HepG2 (cell line): ENCODE results near the gene RUNX2. TPM values are rescaled to one million over a fixed set of nuclear protein-coding genes. Genes with fewer than 3 reads are reported as not detected.

Source experiments
- CBX5 ChIP-seq: sonication (generic); formaldehyde crosslinking; IDR thresholded peaks from 2 replicates; pipeline ENCODE4 v1.4.0; 2020; ENCODE audit warnings: missing genetic modification reagents, borderline replicate concordance
- FOSL2 ChIP-seq: sonication (generic); formaldehyde crosslinking; IDR thresholded peaks from 2 replicates; pipeline ENCODE4 v1.4.0; 2020; ENCODE audit warnings: missing genetic modification reagents
- HOXA3 ChIP-seq: sonication (generic); formaldehyde crosslinking; IDR thresholded peaks from 2 replicates; pipeline ENCODE4 v1.5.0; 2020; ENCODE audit warnings: missing genetic modification reagents
- MIXL1 ChIP-seq: IDR thresholded peaks from 2 replicates; pipeline ENCODE4 v1.6.1; 2016
- NCOR1 ChIP-seq: fragments of 200-600 bp; sonication (generic); IDR thresholded peaks from 2 replicates; pipeline ENCODE4 v1.7.0; 2017; ENCODE audit warnings: antibody characterized with exemption, low read length, borderline replicate concordance
- NFYB ChIP-seq: sonication (generic); formaldehyde crosslinking; IDR thresholded peaks from 2 replicates; pipeline ENCODE4 v1.4.0; 2020; ENCODE audit warnings: missing genetic modification reagents
- PRPF4 ChIP-seq: fragments of 200-400 bp; formaldehyde crosslinking; IDR thresholded peaks from 2 replicates; pipeline ENCODE4 v1.6.1; 2016; ENCODE audit warnings: low read length, low read depth; ENCODE audit not compliant: poor library complexity, severe bottlenecking
- RFXANK ChIP-seq: IDR thresholded peaks from 2 replicates; pipeline ENCODE4 v1.6.1; 2016
- XRCC5 ChIP-seq: fragments of 200-400 bp; formaldehyde crosslinking; optimal IDR thresholded peaks from 2 replicates; pipeline ENCODE3; 2017; ENCODE audit warnings: mild to moderate bottlenecking, low read length
- ZBTB8A ChIP-seq: sonication (generic); formaldehyde crosslinking; IDR thresholded peaks from 2 replicates; pipeline ENCODE4 v1.4.0; 2020; ENCODE audit warnings: mild to moderate bottlenecking, low read depth, missing genetic modification reagents, borderline replicate concordance
- ZFP36L2 ChIP-seq: sonication (generic); formaldehyde crosslinking; IDR thresholded peaks from 2 replicates; pipeline ENCODE4 v1.4.0; 2020; ENCODE audit warnings: missing genetic modification reagents
- ZNF12 ChIP-seq: sonication (generic); formaldehyde crosslinking; IDR thresholded peaks from 2 replicates; pipeline ENCODE4 v1.5.0; 2020; ENCODE audit warnings: missing genetic modification reagents
- ZNF143 ChIP-seq: sonication (generic); formaldehyde crosslinking; IDR thresholded peaks from 2 replicates; pipeline ENCODE4 v1.4.0; 2020; ENCODE audit warnings: missing genetic modification reagents
- ZNF256 ChIP-seq: sonication (generic); formaldehyde crosslinking; conservative IDR thresholded peaks from 2 replicates; pipeline ENCODE4 v1.4.0; 2020; ENCODE audit warnings: missing genetic modification reagents
- ZNF3 ChIP-seq: IDR thresholded peaks from 2 replicates; pipeline ENCODE4 v1.7.0; 2017; ENCODE audit warnings: inconsistent platforms
- ZNF44 ChIP-seq: sonication (generic); formaldehyde crosslinking; IDR thresholded peaks from 2 replicates; pipeline ENCODE4 v1.5.1; 2020; ENCODE audit warnings: mild to moderate bottlenecking, missing genetic modification reagents
- polyA plus RNA-seq, 8 experiments: library from polyadenylated mRNA; depleted of rRNA in 3 of 8; stranded (reverse) in 7 of 8; unstranded in 1 of 8; fragments of >200 nt; fragmentation: Illumina TruSeq in 4 of 8; extraction: Trizol in 4 of 8; gene quantifications; 2 replicates each; pipeline versions ENCODE4 v1.2.1 to v1.2.3, GENCODE V29; 2011 to 2016; ENCODE audit warnings: low read depth in 4 of 8, missing spikeins in 1 of 8, mixed read lengths in 1 of 8; ENCODE audit not compliant: insufficient read depth in 1 of 8
- total RNA-seq, 5 experiments: library from RNA; depleted of rRNA; stranded (reverse); fragments of >200 nt; fragmentation: Illumina TruSeq; extraction: Trizol; gene quantifications; 2 replicates each; pipeline ENCODE4 v1.2.3, GENCODE V29; 2016; ENCODE audit warnings: low read depth in 1 of 5
- TF ChIP-seq, protein P1 (sequence below): sonication (generic); formaldehyde crosslinking; IDR thresholded peaks from 2 replicates; pipeline ENCODE4 v1.9.0; 2021; ENCODE audit warnings: missing genetic modification reagents, mild to moderate bottlenecking, borderline replicate concordance
- TF ChIP-seq, protein P2 (sequence below): sonication (generic); formaldehyde crosslinking; conservative IDR thresholded peaks from 2 replicates; pipeline ENCODE4 v1.4.0; 2020; ENCODE audit warnings: missing genetic modification reagents
- TF ChIP-seq, protein P3 (sequence below): IDR thresholded peaks from 2 replicates; pipeline ENCODE4 v1.6.1; 2016; ENCODE audit warnings: low read depth, control low read depth
- TF ChIP-seq, protein P4 (sequence below): sonication (generic); formaldehyde crosslinking; IDR thresholded peaks from 2 replicates; pipeline ENCODE4 v1.8.0; 2022; ENCODE audit warnings: missing genetic modification reagents, mild to moderate bottlenecking, borderline replicate concordance
- TF ChIP-seq, protein P5 (sequence below): sonication (generic); formaldehyde crosslinking; IDR thresholded peaks from 2 replicates; pipeline ENCODE4 v1.8.0; 2022; ENCODE audit warnings: low read depth, missing genetic modification reagents

The RUNX2 gene
- total and polyA plus RNA-seq, 2 of the 13 experiments (the other 11 are each of a cell fraction or from before 2014, with no cell fraction given): not detected

DNA sequence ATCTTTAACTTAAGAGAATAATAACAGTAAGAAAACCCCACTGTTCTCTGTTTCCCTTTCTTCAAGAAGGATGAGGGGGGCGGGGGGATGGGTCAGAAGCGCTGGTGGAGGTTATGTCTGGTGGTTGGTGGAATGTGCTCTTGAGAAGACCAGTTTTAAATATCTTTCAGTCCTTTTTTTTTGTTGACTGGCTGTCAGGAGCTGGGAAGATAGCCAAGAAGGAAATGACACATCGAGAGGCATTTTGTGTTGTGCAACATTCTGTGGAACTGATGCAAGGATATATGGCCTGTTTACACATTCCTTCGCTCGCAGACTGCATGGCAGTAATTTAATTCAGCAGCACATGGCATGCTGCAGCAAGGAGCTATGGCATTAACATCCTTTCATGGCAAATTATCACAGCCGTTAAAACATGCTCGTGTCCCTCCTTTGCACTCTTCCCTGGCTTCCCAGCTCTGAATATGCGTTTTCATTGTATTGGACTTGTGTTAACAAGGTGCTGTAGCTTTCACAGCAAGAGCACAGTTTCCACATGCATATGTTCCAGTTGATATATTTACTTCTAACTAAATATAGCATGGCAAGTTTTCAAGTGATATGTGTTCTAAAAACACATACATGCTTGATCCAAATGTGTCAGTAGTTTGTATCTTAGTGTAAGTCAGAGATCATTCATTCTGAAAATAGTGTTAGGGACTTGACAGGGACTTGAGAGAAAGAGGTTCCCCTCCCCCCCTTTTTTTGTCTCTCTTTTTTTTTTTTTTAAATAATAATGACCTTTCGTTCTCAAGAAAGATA lies 117.8 kb downstream of the RUNX2 start (continued):
- TF ChIP-seq ZNF143 (CRISPR knock-in tag) (no peak; the same call in 1 of the 2 replicates), ZNF3 (CRISPR knock-in tag) (peak; percentile 87; the same call in 1 of the 2 replicates), RFXANK (CRISPR knock-in tag) (peak; percentile 71; the same call in 1 of the 2 replicates), CBX5 (CRISPR knock-in tag) (peak; percentile 100), FOSL2 (CRISPR knock-in tag) (peak; percentile 100), MIXL1 (CRISPR knock-in tag) (peak; percentile 99), ZFP36L2 (no peak), XRCC5 (peak; percentile 87), NFYB (CRISPR knock-in tag) (no peak), ZBTB8A (CRISPR knock-in tag) (no peak), PRPF4 (no peak), HOXA3 (peak; percentile 89), ZNF256 (CRISPR knock-in tag) (no peak), ZNF12 (CRISPR knock-in tag) (peak; percentile 94), NCOR1 (peak; percentile 62; the same call in 1 of the 2 replicates), ZNF44 (CRISPR knock-in tag) (no peak)
- TF ChIP-seq, protein P1, sequence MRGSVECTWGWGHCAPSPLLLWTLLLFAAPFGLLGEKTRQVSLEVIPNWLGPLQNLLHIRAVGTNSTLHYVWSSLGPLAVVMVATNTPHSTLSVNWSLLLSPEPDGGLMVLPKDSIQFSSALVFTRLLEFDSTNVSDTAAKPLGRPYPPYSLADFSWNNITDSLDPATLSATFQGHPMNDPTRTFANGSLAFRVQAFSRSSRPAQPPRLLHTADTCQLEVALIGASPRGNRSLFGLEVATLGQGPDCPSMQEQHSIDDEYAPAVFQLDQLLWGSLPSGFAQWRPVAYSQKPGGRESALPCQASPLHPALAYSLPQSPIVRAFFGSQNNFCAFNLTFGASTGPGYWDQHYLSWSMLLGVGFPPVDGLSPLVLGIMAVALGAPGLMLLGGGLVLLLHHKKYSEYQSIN: no peak
- TF ChIP-seq, protein P2, sequence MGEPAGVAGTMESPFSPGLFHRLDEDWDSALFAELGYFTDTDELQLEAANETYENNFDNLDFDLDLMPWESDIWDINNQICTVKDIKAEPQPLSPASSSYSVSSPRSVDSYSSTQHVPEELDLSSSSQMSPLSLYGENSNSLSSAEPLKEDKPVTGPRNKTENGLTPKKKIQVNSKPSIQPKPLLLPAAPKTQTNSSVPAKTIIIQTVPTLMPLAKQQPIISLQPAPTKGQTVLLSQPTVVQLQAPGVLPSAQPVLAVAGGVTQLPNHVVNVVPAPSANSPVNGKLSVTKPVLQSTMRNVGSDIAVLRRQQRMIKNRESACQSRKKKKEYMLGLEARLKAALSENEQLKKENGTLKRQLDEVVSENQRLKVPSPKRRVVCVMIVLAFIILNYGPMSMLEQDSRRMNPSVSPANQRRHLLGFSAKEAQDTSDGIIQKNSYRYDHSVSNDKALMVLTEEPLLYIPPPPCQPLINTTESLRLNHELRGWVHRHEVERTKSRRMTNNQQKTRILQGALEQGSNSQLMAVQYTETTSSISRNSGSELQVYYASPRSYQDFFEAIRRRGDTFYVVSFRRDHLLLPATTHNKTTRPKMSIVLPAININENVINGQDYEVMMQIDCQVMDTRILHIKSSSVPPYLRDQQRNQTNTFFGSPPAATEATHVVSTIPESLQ (CRISPR knock-in tag): 0 out of 2 replicates have a peak, but pooled peaks have one; percentile 66
- TF ChIP-seq, protein P3, sequence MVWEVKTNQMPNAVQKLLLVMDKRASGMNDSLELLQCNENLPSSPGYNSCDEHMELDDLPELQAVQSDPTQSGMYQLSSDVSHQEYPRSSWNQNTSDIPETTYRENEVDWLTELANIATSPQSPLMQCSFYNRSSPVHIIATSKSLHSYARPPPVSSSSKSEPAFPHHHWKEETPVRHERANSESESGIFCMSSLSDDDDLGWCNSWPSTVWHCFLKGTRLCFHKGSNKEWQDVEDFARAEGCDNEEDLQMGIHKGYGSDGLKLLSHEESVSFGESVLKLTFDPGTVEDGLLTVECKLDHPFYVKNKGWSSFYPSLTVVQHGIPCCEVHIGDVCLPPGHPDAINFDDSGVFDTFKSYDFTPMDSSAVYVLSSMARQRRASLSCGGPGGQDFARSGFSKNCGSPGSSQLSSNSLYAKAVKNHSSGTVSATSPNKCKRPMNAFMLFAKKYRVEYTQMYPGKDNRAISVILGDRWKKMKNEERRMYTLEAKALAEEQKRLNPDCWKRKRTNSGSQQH: peak; percentile 93
- TF ChIP-seq, protein P4, sequence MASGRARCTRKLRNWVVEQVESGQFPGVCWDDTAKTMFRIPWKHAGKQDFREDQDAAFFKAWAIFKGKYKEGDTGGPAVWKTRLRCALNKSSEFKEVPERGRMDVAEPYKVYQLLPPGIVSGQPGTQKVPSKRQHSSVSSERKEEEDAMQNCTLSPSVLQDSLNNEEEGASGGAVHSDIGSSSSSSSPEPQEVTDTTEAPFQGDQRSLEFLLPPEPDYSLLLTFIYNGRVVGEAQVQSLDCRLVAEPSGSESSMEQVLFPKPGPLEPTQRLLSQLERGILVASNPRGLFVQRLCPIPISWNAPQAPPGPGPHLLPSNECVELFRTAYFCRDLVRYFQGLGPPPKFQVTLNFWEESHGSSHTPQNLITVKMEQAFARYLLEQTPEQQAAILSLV (CRISPR knock-in tag): peak; percentile 72; the same call in 1 of the 2 replicates
- TF ChIP-seq, protein P5, sequence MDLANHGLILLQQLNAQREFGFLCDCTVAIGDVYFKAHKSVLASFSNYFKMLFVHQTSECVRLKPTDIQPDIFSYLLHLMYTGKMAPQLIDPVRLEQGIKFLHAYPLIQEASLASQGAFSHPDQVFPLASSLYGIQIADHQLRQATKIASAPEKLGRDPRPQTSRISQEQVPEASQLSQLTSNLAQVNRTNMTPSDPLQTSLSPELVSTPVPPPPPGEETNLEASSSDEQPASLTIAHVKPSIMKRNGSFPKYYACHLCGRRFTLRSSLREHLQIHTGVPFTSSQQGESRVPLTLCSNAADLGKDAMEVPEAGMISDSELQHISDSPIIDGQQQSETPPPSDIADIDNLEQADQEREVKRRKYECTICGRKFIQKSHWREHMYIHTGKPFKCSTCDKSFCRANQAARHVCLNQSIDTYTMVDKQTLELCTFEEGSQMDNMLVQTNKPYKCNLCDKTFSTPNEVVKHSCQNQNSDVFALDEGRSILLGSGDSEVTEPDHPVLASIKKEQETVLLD: no peak
